Right lobe of liver (tissue), 6 donors: ENCODE data around the gene BEND3. TPM values are rescaled to one million over a fixed set of nuclear protein-coding genes. Genes with fewer than 3 reads are reported as not detected.

Source experiments
- ATAC-seq, 4 donors: fragments of 200-7000 bp; cut with Tn5 transposase; one replicate each; pipeline ENCODE4 v1.9.1; 2020; ENCODE audit warnings: mild to moderate bottlenecking in 4 of 4, moderate library complexity in 4 of 4
- DNase-seq, 3 donors: peaks; one replicate each; pipeline ENCODE4 v3.0.0-alpha.2; 2020
- H3K27ac ChIP-seq, 3 donors: fragments of 200-600 bp; one replicate each; pipeline ENCODE4 v1.8.0; 2022
- H3K27me3 ChIP-seq, 2 donors: fragments of 200-600 bp; one replicate each; pipeline ENCODE4 v1.8.0; 2022
- H3K36me3 ChIP-seq, 4 donors: fragments of 200-600 bp; sonication (generic) in 1 of 4; one replicate each; pipeline versions ENCODE4 v1.5.1 to v1.8.0; 2017 to 2022; ENCODE audit warnings: control low read depth in 1 of 4
- H3K4me1 ChIP-seq, 4 donors: fragments of 200-600 bp; sonication (generic) in 1 of 4; one replicate each; pipeline versions ENCODE4 v1.5.1 to v1.8.0; 2017 to 2022; ENCODE audit warnings: control low read depth in 1 of 4
- H3K4me3 ChIP-seq, 3 donors: fragments of 200-600 bp; one replicate each; pipeline ENCODE4 v1.8.0; 2022
- H3K9me3 ChIP-seq, 4 donors: fragments of 200-600 bp; sonication (generic) in 1 of 4; one replicate each; pipeline versions ENCODE4 v1.5.1 to v1.8.0; 2017 to 2022; ENCODE audit warnings: control low read depth in 1 of 4
- POLR2A ChIP-seq: fragments of 450-650 bp; IDR thresholded peaks from one replicate; pipeline ENCODE4 v1.6.1; 2017; ENCODE audit warnings: antibody characterized with exemption, mild to moderate bottlenecking
- WGBS: methylation state at CpG from one replicate; pipeline ENCODE4 v1.1.6; 2018; ENCODE audit warnings: low coverage, low lambda C conversion rate; ENCODE audit not compliant: insufficient coverage; ENCODE audit errors: missing lambda C conversion rate; 5-methylcytosine and 5-hydroxymethylcytosine counted together
- intact Hi-C, 2 donors: fragments of 100-400 bp; cut with DNase I; formaldehyde crosslinking; loops; one replicate each; pipeline versions ENCODE4 v1.11.2 to v1.14.1; 2022
- total RNA-seq, 6 experiments: library from RNA; depleted of rRNA in 2 of 6; stranded (reverse); fragments of >200 nt in 2 of 6; fragmentation: NEBNext Ultra II Directional in 3 of 6; extraction: Animal tissue kit (Norgen Biotek cat#: 25700) in 3 of 6; gene quantifications; one replicate each; pipeline versions ENCODE4 v1.1.0 to v1.2.4, GENCODE V29; 2016 to 2023
- TF ChIP-seq, protein P1 (sequence below), 4 donors: fragments of 200-600 bp in 3 of 4; fragments of 450-650 bp in 1 of 4; IDR thresholded peaks; one replicate each; pipeline versions ENCODE4 v1.5.1 to v1.8.0; 2016 to 2022; ENCODE audit warnings: antibody characterized with exemption in 4 of 4, mild to moderate bottlenecking in 2 of 4
- donor health status: DM: no; HTN: yes; CAD: no.
- donor health status: DM: no; HTN: no; CAD: no.
- donor health status: DM: no; HTN: no; CAD: no.
- donor health status: DM: no; HTN: yes; CAD: no.
- donor health status: DM: no; HTN: yes; CAD: no.

Gene BEND3
- total RNA-seq, 6 experiments from 2014 or later: 0.83 to 2.7 (median 1.4) TPM

- Histone ChIP-seq H3K4me1 (peaks cover 0 to 20% (median 8%) of the 10 kb centered on the region in 4 donors), H3K27ac (no peak overlapping the region), H3K9me3 (no peaks in the 10 kb centered on the region), H3K27me3 (no peaks in the 10 kb centered on the region), H3K4me3 (no peak overlapping the region), H3K36me3 (no peaks in the 10 kb centered on the region)
- peak in 3 of 4 donors; percentile 32 to 53 (median 40) for ATAC-seq
- TF ChIP-seq, protein P1, sequence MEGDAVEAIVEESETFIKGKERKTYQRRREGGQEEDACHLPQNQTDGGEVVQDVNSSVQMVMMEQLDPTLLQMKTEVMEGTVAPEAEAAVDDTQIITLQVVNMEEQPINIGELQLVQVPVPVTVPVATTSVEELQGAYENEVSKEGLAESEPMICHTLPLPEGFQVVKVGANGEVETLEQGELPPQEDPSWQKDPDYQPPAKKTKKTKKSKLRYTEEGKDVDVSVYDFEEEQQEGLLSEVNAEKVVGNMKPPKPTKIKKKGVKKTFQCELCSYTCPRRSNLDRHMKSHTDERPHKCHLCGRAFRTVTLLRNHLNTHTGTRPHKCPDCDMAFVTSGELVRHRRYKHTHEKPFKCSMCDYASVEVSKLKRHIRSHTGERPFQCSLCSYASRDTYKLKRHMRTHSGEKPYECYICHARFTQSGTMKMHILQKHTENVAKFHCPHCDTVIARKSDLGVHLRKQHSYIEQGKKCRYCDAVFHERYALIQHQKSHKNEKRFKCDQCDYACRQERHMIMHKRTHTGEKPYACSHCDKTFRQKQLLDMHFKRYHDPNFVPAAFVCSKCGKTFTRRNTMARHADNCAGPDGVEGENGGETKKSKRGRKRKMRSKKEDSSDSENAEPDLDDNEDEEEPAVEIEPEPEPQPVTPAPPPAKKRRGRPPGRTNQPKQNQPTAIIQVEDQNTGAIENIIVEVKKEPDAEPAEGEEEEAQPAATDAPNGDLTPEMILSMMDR (IDR thresholded peaks at IDR 0.05): no peak
- TF ChIP-seq POLR2A: no peak
- intact Hi-C loops: no loop called here
- DNase-seq: no peak
- WGBS: 66% methylated on average over 12 of the region's 12 CpGs
These were observed 39.0 kb upstream of the BEND3 start for GRCh38 chr6:107154131-107154800.

GRCh38 chr6:107152638-107153430 lies 37.5 kb upstream of the BEND3 start:
- WGBS: 34% methylated on average over 8 of the region's 8 CpGs
- Histone ChIP-seq H3K27me3 (no peaks in the 10 kb centered on the region), H3K27ac (peak overlapping the region in 2 of 3 donors; percentile 16 to 56), H3K36me3 (no peaks in the 10 kb centered on the region), H3K4me1 (peaks cover 0 to 20% (median 8%) of the 10 kb centered on the region in 4 donors), H3K4me3 (no peak overlapping the region), H3K9me3 (no peaks in the 10 kb centered on the region)
- peak; percentile 88 to 95 (median 92) for ATAC-seq
- TF ChIP-seq, protein P1 (IDR thresholded peaks at IDR 0.05): no peak
- TF ChIP-seq POLR2A: no peak
- intact Hi-C loops: no loop called here
- peak in 2 of 3 donors; percentile 27 to 48 for DNase-seq

DNA sequence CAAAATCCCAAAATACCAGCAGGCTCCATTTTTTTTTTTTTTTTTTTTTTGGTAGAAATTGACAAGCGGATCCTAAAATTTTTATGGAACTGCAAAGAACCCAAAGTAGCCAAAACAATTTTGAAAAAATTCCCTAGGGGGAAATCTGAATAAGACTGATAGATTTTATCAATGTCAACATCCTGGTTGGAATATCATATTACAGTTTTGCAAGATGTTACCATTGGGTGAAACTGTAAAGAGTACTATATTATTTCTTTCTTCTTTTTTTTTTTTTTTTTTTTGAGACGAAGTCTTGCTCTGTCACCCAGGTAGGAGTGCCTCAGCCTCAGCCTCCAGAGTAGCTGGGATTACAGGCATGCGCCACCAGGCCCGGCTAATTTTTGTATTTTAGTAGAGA lies 29.4 kb upstream of the BEND3 start:
- no peaks in the 10 kb centered on the region for H3K9me3 ChIP-seq
- TF ChIP-seq, protein P1 (IDR thresholded peaks at IDR 0.05): no peak
- TF ChIP-seq POLR2A: no peak
- H3K36me3 ChIP-seq: no peaks in the 10 kb centered on the region
- no peaks in the 10 kb centered on the region for H3K4me1 ChIP-seq
- H3K27ac ChIP-seq: no peak overlapping the region
- no peak for DNase-seq
- no peak for ATAC-seq
- 90% methylated on average over 2 of the region's 4 CpGs for WGBS
- intact Hi-C loops: no loop called here
- H3K27me3 ChIP-seq: no peaks in the 10 kb centered on the region
- H3K4me3 ChIP-seq: no peak overlapping the region

DNA sequence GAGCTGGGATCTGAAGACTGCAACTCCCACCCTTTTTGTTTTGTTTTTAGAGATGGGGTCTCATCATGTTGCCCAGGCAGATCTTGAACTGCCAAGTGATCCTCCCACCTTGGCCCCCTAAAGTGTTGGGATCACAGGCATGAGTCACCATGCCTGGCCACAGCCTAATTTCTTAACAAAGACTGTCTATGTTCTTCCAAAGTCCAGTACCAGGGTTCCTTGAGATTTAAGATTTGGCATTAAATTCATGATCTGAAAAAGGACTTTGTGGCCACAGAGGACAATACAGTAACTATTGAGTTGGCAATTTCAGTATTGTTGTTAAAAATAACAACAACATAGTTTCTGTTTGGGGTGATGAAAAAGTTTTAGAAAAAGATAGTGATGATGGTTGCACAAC lies 28.7 kb upstream of the BEND3 start:
- no peaks in the 10 kb centered on the region for H3K36me3 ChIP-seq
- no peaks in the 10 kb centered on the region for H3K9me3 ChIP-seq
- no peak for TF ChIP-seq POLR2A
- TF ChIP-seq, protein P1 (IDR thresholded peaks at IDR 0.05): no peak
- intact Hi-C loops: no loop called here
- no peak overlapping the region for H3K27ac ChIP-seq
- DNase-seq (no peak), ATAC-seq (no peak)
- H3K27me3 ChIP-seq: no peaks in the 10 kb centered on the region
- H3K4me3 ChIP-seq: no peak overlapping the region
- H3K4me1 ChIP-seq: no peaks in the 10 kb centered on the region
